NCI-H774 (cell line): ENCODE data around the gene CCDC68.

ENCODE experiments used
- DNase-seq: peaks from one replicate; lab custom pipeline; 2025; lab: John Stamatoyannopoulos, UW

The CCDC68 gene

GRCh38 chr18:54961016-54961423 is 1.8 kb upstream of the CCDC68 start:
- DNase-seq, result no peak

GRCh38 chr18:54960197-54960596 is 936 bp upstream of the CCDC68 start:
- DNase-seq, result no peak

- DNase-seq, result no peak
These were observed 1.3 kb downstream of the CCDC68 start for GRCh38 chr18:54957996-54958395.

GRCh38 chr18:54957296-54957832 is 1.9 kb downstream of the CCDC68 start:
- DNase-seq, result no peak

GRCh38 chr18:54956506-54956905 is 2.8 kb downstream of the CCDC68 start:
- DNase-seq, result no peak

- DNase-seq, result no peak
These were observed 7.2 kb downstream of the CCDC68 start for GRCh38 chr18:54952026-54952425.

GRCh38 chr18:54950221-54950620 is 9.0 kb downstream of the CCDC68 start:
- DNase-seq, result peak; percentile 28

GRCh38 chr18:54949588-54949987 is 9.7 kb downstream of the CCDC68 start:
- DNase-seq, result no peak

- peak; percentile 5 for DNase-seq
These were observed 10.9 kb downstream of the CCDC68 start for GRCh38 chr18:54948350-54948837.

GRCh38 chr18:54947091-54947490 is 12.2 kb downstream of the CCDC68 start:
- no peak for DNase-seq

- no peak for DNase-seq
These were observed 13.1 kb downstream of the CCDC68 start for GRCh38 chr18:54946149-54946581.

GRCh38 chr18:54945576-54946125 is 13.6 kb downstream of the CCDC68 start:
- DNase-seq, result no peak

GRCh38 chr18:54942569-54942968 is 16.7 kb downstream of the CCDC68 start:
- DNase-seq, result no peak

- no peak for DNase-seq
These were observed 17.1 kb downstream of the CCDC68 start for GRCh38 chr18:54942144-54942543.

GRCh38 chr18:54939361-54939917 is 19.8 kb downstream of the CCDC68 start:
- no peak for DNase-seq

GRCh38 chr18:54938506-54938905 is 20.8 kb downstream of the CCDC68 start:
- DNase-seq, result no peak

- no peak for DNase-seq
These were observed 26.8 kb downstream of the CCDC68 start for GRCh38 chr18:54932472-54932871.

GRCh38 chr18:54931152-54931551 is 28.1 kb downstream of the CCDC68 start:
- DNase-seq, result no peak

- DNase-seq, result no peak
These were observed 31.0 kb downstream of the CCDC68 start for GRCh38 chr18:54928236-54928635.

- no peak for DNase-seq
These were observed 32.5 kb downstream of the CCDC68 start for GRCh38 chr18:54926593-54927325.

GRCh38 chr18:54924948-54925347 is 34.3 kb downstream of the CCDC68 start:
- no peak for DNase-seq

GRCh38 chr18:54923339-54923956 is 35.8 kb downstream of the CCDC68 start:
- no peak for DNase-seq

GRCh38 chr18:54919412-54919811 is 39.8 kb downstream of the CCDC68 start:
- no peak for DNase-seq
